ENCODE data around the gene SLC22A16.

- TF ChIP-seq CTCF (IDR thresholded peaks at IDR 0.05) (no peak), ZFX (IDR thresholded peaks at IDR 0.05; ENCODE audit: borderline replicate concordance) (no peak)
Measured at GRCh38 chr6:110434961-110435602, 41.3 kb downstream of the SLC22A16 start.

Data from 22Rv1 (cell line).